Transverse colon (tissue), 4 donors: ENCODE data around the gene TTC31. TPM values are rescaled to one million over a fixed set of nuclear protein-coding genes. Genes with fewer than 3 reads are reported as not detected.

Experiments used
- DNase-seq: peaks from one replicate; pipeline ENCODE4 v3.0.0-alpha.2; 2019
- H3K27ac ChIP-seq, 4 donors: fragments of 200-600 bp; sonication (generic); 2 replicates each; pipeline ENCODE4 v1.5.1; 2016 to 2018; ENCODE audit warnings: inconsistent platforms in 4 of 4
- H3K27me3 ChIP-seq: fragments of 200-600 bp; sonication (generic); 2 replicates; pipeline ENCODE4 v1.5.1; 2017; ENCODE audit warnings: inconsistent platforms
- H3K36me3 ChIP-seq, 4 donors: fragments of 200-600 bp; sonication (generic); 2 replicates each; pipeline ENCODE4 v1.5.1; 2017 to 2019; ENCODE audit warnings: inconsistent platforms in 4 of 4
- H3K4me1 ChIP-seq, 4 donors: fragments of 200-600 bp; sonication (generic); 2 replicates each; pipeline ENCODE4 v1.5.1; 2017 to 2020; ENCODE audit warnings: inconsistent platforms in 4 of 4
- H3K4me3 ChIP-seq, 4 donors: fragments of 200-600 bp; sonication (generic); 1 replicate in 1 of 4; 2 replicates in 3 of 4; pipeline versions ENCODE4 v1.5.1 to v1.6.1; 2017 to 2019; ENCODE audit warnings: inconsistent platforms in 4 of 4
- H3K9me3 ChIP-seq, 2 donors: fragments of 200-600 bp; sonication (generic); 2 replicates each; pipeline ENCODE4 v1.5.1; 2017 to 2019; ENCODE audit warnings: inconsistent platforms in 2 of 2
- CTCF ChIP-seq, 5 experiments: fragments of 200-600 bp in 3 of 5; fragments of 450-650 bp in 2 of 5; sonication (generic) in 3 of 5; IDR thresholded peaks; 1 replicate in 2 of 5; 2 replicates in 3 of 5; pipeline ENCODE4 v1.5.1; 2016 to 2017; ENCODE audit warnings: antibody characterized with exemption in 5 of 5, inconsistent platforms in 3 of 5, mild to moderate bottlenecking in 2 of 5, moderate library complexity in 1 of 5
- EP300 ChIP-seq: sonication (generic); formaldehyde crosslinking; IDR thresholded peaks from one replicate; pipeline ENCODE4 v1.6.1; 2017; ENCODE audit warnings: antibody characterized with exemption, low read depth
- POLR2A ChIP-seq: fragments of 450-650 bp; IDR thresholded peaks from one replicate; pipeline ENCODE4 v1.6.1; 2016; ENCODE audit warnings: antibody characterized with exemption, mild to moderate bottlenecking, moderate library complexity
- POLR2AphosphoS5 ChIP-seq, 3 donors: sonication (generic); formaldehyde crosslinking; IDR thresholded peaks; one replicate each; pipeline ENCODE4 v1.6.1; 2016; ENCODE audit warnings: antibody characterized with exemption in 3 of 3
- WGBS, 2 donors: methylation state at CpG; one replicate each; pipeline ENCODE4 v1.1.5; 2018; ENCODE audit warnings: low coverage in 1 of 2; 5-methylcytosine and 5-hydroxymethylcytosine counted together
- in situ Hi-C, 4 donors: fragments of 200-750 bp; cut with MboI; loops; one replicate each; pipeline versions ENCODE4 v1.15.0 to v1.15.1; 2017; ENCODE audit warnings: low sequenced_read_pairs in 3 of 4, low pct_ligation_motif_present in 1 of 4, low pct_unique_long_range_greater_than_20kb in 1 of 4
- intact Hi-C: fragments of 100-400 bp; cut with DNase I; formaldehyde crosslinking; loops from one replicate; pipeline ENCODE4 v1.15.1; 2023; ENCODE audit warnings: low total_unique reads
- total RNA-seq, 4 donors: library from RNA; depleted of rRNA; stranded (reverse); fragments of >200 nt; gene quantifications; one replicate each; pipeline ENCODE4 v1.1.0, GENCODE V29; 2016

Gene TTC31
- total RNA-seq, 4 donors from 2014 or later = 16.9 to 36.0 (median 32.0) TPM

GRCh38 chr2:74525717-74526648, 43.1 kb downstream of the TTC31 start, which contains the start of gene DQX1:
TSS of gene DQX1 (minus strand) at chr2:74526231. CDS start at chr2:74525729, 502 bp downstream.
- H3K36me3 ChIP-seq = peaks cover 0 to 19% (median 8%) of the 10 kb centered on the region in 4 donors
- intact Hi-C loops = no loop called here
- peak within 1 kb of the TSS in 3 of 4 donors; percentile 3 to 32 (median 6) for H3K4me3 ChIP-seq
- TF ChIP-seq CTCF (IDR thresholded peaks at IDR 0.05) (no peak), POLR2A (peak; percentile 80), POLR2AphosphoS5 (IDR thresholded peaks at IDR 0.05) (peak; percentile 28 to 86 (median 82)), EP300 (no peak)
- WGBS, 2 donors = 63 to 76% methylated on average over 2 to 11 of the region's 11 CpGs
- in situ Hi-C loops = no loop called here
- peaks cover 2% of the 10 kb centered on the region for H3K27me3 ChIP-seq
- DNase-seq = peak; percentile 71
- peaks cover 10 to 16% (median 15%) of the 10 kb centered on the region in 4 donors for H3K4me1 ChIP-seq
- H3K9me3 ChIP-seq = no peaks in the 10 kb centered on the region
- peak within 1 kb of the TSS in 3 of 4 donors; percentile 31 to 66 (median 60) for H3K27ac ChIP-seq

GRCh38 chr2:74526649-74527230, 43.9 kb downstream of the TTC31 start:
- peaks cover 0 to 19% (median 8%) of the 10 kb centered on the region in 4 donors for H3K36me3 ChIP-seq
- intact Hi-C loops (no loop called here), in situ Hi-C loops (no loop called here)
- no peak for TF ChIP-seq CTCF (IDR thresholded peaks at IDR 0.05)
- TF ChIP-seq EP300 = no peak
- TF ChIP-seq POLR2A = no peak
- no peak for TF ChIP-seq POLR2AphosphoS5 (IDR thresholded peaks at IDR 0.05)
- H3K4me3 ChIP-seq = no peak overlapping the region
- H3K27ac ChIP-seq = no peak overlapping the region
- 94 to 100% methylated on average over 4 to 11 of the region's 11 CpGs for WGBS, 2 donors
- peaks cover 14 to 24% (median 19%) of the 10 kb centered on the region in 4 donors for H3K4me1 ChIP-seq
- no peak for DNase-seq
- H3K9me3 ChIP-seq = no peaks in the 10 kb centered on the region
- H3K27me3 ChIP-seq = no peaks in the 10 kb centered on the region

GRCh38 chr2:74527741-74528140, 44.9 kb downstream of the TTC31 start:
- in situ Hi-C loops (no loop called here), intact Hi-C loops (no loop called here)
- H3K27ac ChIP-seq = no peak overlapping the region
- no peak for DNase-seq
- H3K4me3 ChIP-seq = no peak overlapping the region
- peaks cover 14 to 28% (median 19%) of the 10 kb centered on the region in 4 donors for H3K4me1 ChIP-seq
- no peaks in the 10 kb centered on the region for H3K27me3 ChIP-seq
- 94 to 95% methylated on average over 6 to 9 of the region's 9 CpGs for WGBS, 2 donors
- H3K36me3 ChIP-seq = peaks cover 0 to 19% (median 8%) of the 10 kb centered on the region in 4 donors
- TF ChIP-seq POLR2AphosphoS5 (IDR thresholded peaks at IDR 0.05) (no peak), EP300 (no peak), POLR2A (no peak), CTCF (IDR thresholded peaks at IDR 0.05) (no peak)
- H3K9me3 ChIP-seq = no peaks in the 10 kb centered on the region
